DOHH2 (cell line): ENCODE data around the gene USP2.

Experiments
- H3F3A ChIP-seq: fragments of 200-600 bp; sonication (generic), shearing (Covaris generic); 2 replicates; pipeline ENCODE4 v1.6.0; 2016; ENCODE audit warnings: antibody characterized with exemption, mild to moderate bottlenecking; ENCODE audit not compliant: control insufficient read depth, insufficient read depth
- H3K27ac ChIP-seq: fragments of 200-600 bp; sonication (generic); 2 replicates; pipeline ENCODE4 v1.5.1; 2014; ENCODE audit warnings: low read depth, mild to moderate bottlenecking, low read length, moderate library complexity
- H3K27me3 ChIP-seq: fragments of 200-600 bp; sonication (generic); 2 replicates; pipeline ENCODE4 v1.6.1; 2014; ENCODE audit warnings: mild to moderate bottlenecking, low read length, mixed read lengths; ENCODE audit not compliant: control insufficient read depth
- H3K36me3 ChIP-seq: fragments of 200-600 bp; sonication (generic); 2 replicates; pipeline ENCODE4 v1.6.1; 2014; ENCODE audit warnings: mild to moderate bottlenecking, low read length, moderate library complexity, mixed read lengths; ENCODE audit not compliant: control insufficient read depth
- H3K4me1 ChIP-seq: fragments of 200-600 bp; sonication (generic); 2 replicates; pipeline ENCODE4 v1.6.1; 2014; ENCODE audit warnings: mild to moderate bottlenecking, low read length, mixed read lengths; ENCODE audit not compliant: control insufficient read depth
- H3K4me2 ChIP-seq: fragments of 200-600 bp; sonication (generic); 2 replicates; pipeline ENCODE4 v1.6.0; 2014; ENCODE audit warnings: mild to moderate bottlenecking, low read length, moderate library complexity
- H3K4me3 ChIP-seq: fragments of 200-600 bp; sonication (generic); 2 replicates; pipeline ENCODE4 v1.5.1; 2014; ENCODE audit warnings: mild to moderate bottlenecking, low read length, mixed read lengths
- H3K79me2 ChIP-seq: fragments of 200-600 bp; sonication (generic); 2 replicates; pipeline ENCODE4 v1.6.1; 2014; ENCODE audit warnings: mild to moderate bottlenecking, low read length, mixed read lengths; ENCODE audit not compliant: control insufficient read depth
- H3K9me2 ChIP-seq: fragments of 200-600 bp; sonication (generic); replicated peaks from 2 replicates; pipeline ENCODE4 v1.6.1; 2014; ENCODE audit warnings: mild to moderate bottlenecking, low read length, mixed read lengths; ENCODE audit not compliant: control insufficient read depth
- H3K9me3 ChIP-seq: fragments of 200-600 bp; sonication (generic); 2 replicates; pipeline ENCODE4 v1.6.1; 2014; ENCODE audit warnings: antibody characterized with exemption, low read length, mixed read lengths; ENCODE audit not compliant: control insufficient read depth, insufficient read depth
- H4K20me1 ChIP-seq: fragments of 200-600 bp; sonication (generic); 2 replicates; pipeline ENCODE4 v1.6.0; 2014; ENCODE audit warnings: low read depth, mild to moderate bottlenecking, antibody characterized with exemption, low read length, moderate library complexity; ENCODE audit not compliant: control insufficient read depth, insufficient read depth
- CTCF ChIP-seq: fragments of 200-600 bp; sonication (generic); IDR thresholded peaks from one replicate; pipeline ENCODE4 v1.5.1; 2014; ENCODE audit warnings: antibody characterized with exemption, mild to moderate bottlenecking, low read depth, low read length; ENCODE audit not compliant: poor library complexity, severe bottlenecking
- EZH2phosphoT487 ChIP-seq: fragments of 200-600 bp; sonication (generic); IDR thresholded peaks from 2 replicates; pipeline ENCODE4 v1.6.1; 2017; ENCODE audit warnings: borderline replicate concordance, mild to moderate bottlenecking, antibody characterized with exemption, low read length, moderate library complexity, mixed read lengths

The USP2 gene

GRCh38 chr11:119314726-119315125, 66.8 kb downstream of the USP2 start:
- H3K9me3 ChIP-seq = no peaks in the 10 kb centered on the region
- peaks cover 51% of the 10 kb centered on the region for H3K4me1 ChIP-seq
- no peaks in the 10 kb centered on the region for H3K79me2 ChIP-seq
- H3K36me3 ChIP-seq = no peaks in the 10 kb centered on the region
- H3F3A ChIP-seq = peaks cover 5% of the 10 kb centered on the region; the same call in 1 of the 2 replicates
- H3K27ac ChIP-seq = no peak overlapping the region
- no peaks in the 10 kb centered on the region for H3K9me2 ChIP-seq
- TF ChIP-seq CTCF = no peak
- TF ChIP-seq EZH2phosphoT487 = no peak
- peak overlapping the region; percentile 88 for H3K4me2 ChIP-seq
- no peaks in the 10 kb centered on the region for H4K20me1 ChIP-seq
- peaks cover 24% of the 10 kb centered on the region for H3K27me3 ChIP-seq
- H3K4me3 ChIP-seq = peak overlapping the region; percentile 66; the same call in 1 of the 2 replicates

- Histone ChIP-seq H3F3A (peaks cover 5% of the 10 kb centered on the region; the same call in 1 of the 2 replicates), H3K9me3 (no peaks in the 10 kb centered on the region), H3K79me2 (no peaks in the 10 kb centered on the region), H3K36me3 (peaks cover 7% of the 10 kb centered on the region; the same call in 1 of the 2 replicates), H4K20me1 (no peaks in the 10 kb centered on the region), H3K4me2 (no peak overlapping the region), H3K4me1 (peaks cover 13% of the 10 kb centered on the region), H3K27me3 (peaks cover under 1% of the 10 kb centered on the region), H3K9me2 (no peaks in the 10 kb centered on the region), H3K27ac (no peak overlapping the region), H3K4me3 (no peak overlapping the region)
- TF ChIP-seq EZH2phosphoT487 = no peak
- TF ChIP-seq CTCF = no peak
These were observed 70.8 kb downstream of the USP2 start for GRCh38 chr11:119310682-119311052.

GRCh38 chr11:119309953-119310681, 71.4 kb downstream of the USP2 start:
- Histone ChIP-seq H3F3A (peaks cover 5% of the 10 kb centered on the region; the same call in 1 of the 2 replicates), H4K20me1 (no peaks in the 10 kb centered on the region), H3K27ac (no peak overlapping the region), H3K4me3 (no peak overlapping the region), H3K9me3 (no peaks in the 10 kb centered on the region), H3K27me3 (no peaks in the 10 kb centered on the region), H3K36me3 (peaks cover 7% of the 10 kb centered on the region; the same call in 1 of the 2 replicates), H3K4me2 (no peak overlapping the region), H3K4me1 (peaks cover 8% of the 10 kb centered on the region), H3K9me2 (no peaks in the 10 kb centered on the region), H3K79me2 (no peaks in the 10 kb centered on the region)
- TF ChIP-seq CTCF = no peak
- TF ChIP-seq EZH2phosphoT487 = no peak
